Measurements from ENCODE around the gene ABCB11.

- no peak for TF ChIP-seq CTCF (IDR thresholded peaks at IDR 0.05)
- no peak for TF ChIP-seq POLR2A (IDR thresholded peaks at IDR 0.05)
Measured at GRCh38 chr2:168969865-168970264, 61.3 kb downstream of the ABCB11 start.
